Measurements from ENCODE around the gene PRSS23.
"Not testable (repeated sequence)": the region's sequence is repeated elsewhere in the genome, so short reads cannot be mapped to it uniquely, and the experiment has no call there.

Gene PRSS23

GRCh38 chr11:86800076-86800959, at the start of gene PRSS23:
PRSS23 (plus strand) TSS chr11:86800542; CDS start chr11:86807644, 7,102 bp downstream.
- DNase-seq (ENCODE audit: low spot score) = peak; percentile 50

GRCh38 chr11:86753459-86753858, 46.9 kb upstream of the PRSS23 start:
- DNase-seq (ENCODE audit: low spot score) = no peak

GRCh38 chr11:86755146-86755545, 45.2 kb upstream of the PRSS23 start:
- no peak for DNase-seq (ENCODE audit: low spot score)

GRCh38 chr11:86758171-86758570, 42.2 kb upstream of the PRSS23 start:
- DNase-seq (ENCODE audit: low spot score) = no peak

- DNase-seq (ENCODE audit: low spot score) = no peak
Observed at GRCh38 chr11:86760577-86760976, 39.8 kb upstream of the PRSS23 start.

- no peak for DNase-seq (ENCODE audit: low spot score)
Observed at GRCh38 chr11:86761978-86762377, 38.4 kb upstream of the PRSS23 start.

GRCh38 chr11:86765203-86765602, 35.1 kb upstream of the PRSS23 start:
- no peak for DNase-seq (ENCODE audit: low spot score)

- no peak for DNase-seq (ENCODE audit: low spot score)
Observed at GRCh38 chr11:86765878-86766277, 34.5 kb upstream of the PRSS23 start.

- no peak for DNase-seq (ENCODE audit: low spot score)
Observed at GRCh38 chr11:86769219-86769618, 31.1 kb upstream of the PRSS23 start.

- DNase-seq (ENCODE audit: low spot score) = not testable (repeated sequence)
Observed at GRCh38 chr11:86770473-86771027, 29.8 kb upstream of the PRSS23 start.

GRCh38 chr11:86772999-86773398, 27.3 kb upstream of the PRSS23 start:
- no peak for DNase-seq (ENCODE audit: low spot score)

GRCh38 chr11:86773513-86774252, 26.7 kb upstream of the PRSS23 start:
- no peak for DNase-seq (ENCODE audit: low spot score)

GRCh38 chr11:86774417-86774816, 25.9 kb upstream of the PRSS23 start:
- DNase-seq (ENCODE audit: low spot score) = no peak

GRCh38 chr11:86775361-86775760, 25.0 kb upstream of the PRSS23 start:
- DNase-seq (ENCODE audit: low spot score) = no peak

GRCh38 chr11:86781546-86781945, 18.8 kb upstream of the PRSS23 start:
- DNase-seq (ENCODE audit: low spot score) = no peak

GRCh38 chr11:86782742-86783141, 17.6 kb upstream of the PRSS23 start:
- DNase-seq (ENCODE audit: low spot score) = no peak

GRCh38 chr11:86783661-86784060, 16.7 kb upstream of the PRSS23 start:
- no peak for DNase-seq (ENCODE audit: low spot score)

GRCh38 chr11:86784241-86784681, 16.1 kb upstream of the PRSS23 start:
- DNase-seq (ENCODE audit: low spot score) = peak; percentile 45

GRCh38 chr11:86785576-86785975, 14.8 kb upstream of the PRSS23 start:
- no peak for DNase-seq (ENCODE audit: low spot score)

- DNase-seq (ENCODE audit: low spot score) = no peak
Observed at GRCh38 chr11:86787018-86787536, 13.3 kb upstream of the PRSS23 start.

GRCh38 chr11:86787656-86788055, 12.7 kb upstream of the PRSS23 start:
- DNase-seq (ENCODE audit: low spot score) = no peak

- no peak for DNase-seq (ENCODE audit: low spot score)
Observed at GRCh38 chr11:86790195-86790725, 10.1 kb upstream of the PRSS23 start.
